ENCODE measurements around the gene XYLT1.

GRCh38 chr16:17177242-17177958 lies 293.4 kb downstream of the XYLT1 start:
- TF ChIP-seq TAF1 (IDR thresholded peaks at IDR 0.05; ENCODE audit: low read depth, low read length) (no peak), POLR2A (IDR thresholded peaks at IDR 0.05; ENCODE audit: control extremely low read depth in 1 of 2, low read depth in 2 of 2, low read length in 2 of 2) (no peak), MAX (IDR thresholded peaks at IDR 0.05) (no peak)

Measured in H1 (cell line).